ENCODE data around the gene RAMP1.
"Not testable (repeated sequence)": the region's sequence is repeated elsewhere in the genome, so short reads cannot be mapped to it uniquely, and the experiment has no call there.

The RAMP1 gene

DNA sequence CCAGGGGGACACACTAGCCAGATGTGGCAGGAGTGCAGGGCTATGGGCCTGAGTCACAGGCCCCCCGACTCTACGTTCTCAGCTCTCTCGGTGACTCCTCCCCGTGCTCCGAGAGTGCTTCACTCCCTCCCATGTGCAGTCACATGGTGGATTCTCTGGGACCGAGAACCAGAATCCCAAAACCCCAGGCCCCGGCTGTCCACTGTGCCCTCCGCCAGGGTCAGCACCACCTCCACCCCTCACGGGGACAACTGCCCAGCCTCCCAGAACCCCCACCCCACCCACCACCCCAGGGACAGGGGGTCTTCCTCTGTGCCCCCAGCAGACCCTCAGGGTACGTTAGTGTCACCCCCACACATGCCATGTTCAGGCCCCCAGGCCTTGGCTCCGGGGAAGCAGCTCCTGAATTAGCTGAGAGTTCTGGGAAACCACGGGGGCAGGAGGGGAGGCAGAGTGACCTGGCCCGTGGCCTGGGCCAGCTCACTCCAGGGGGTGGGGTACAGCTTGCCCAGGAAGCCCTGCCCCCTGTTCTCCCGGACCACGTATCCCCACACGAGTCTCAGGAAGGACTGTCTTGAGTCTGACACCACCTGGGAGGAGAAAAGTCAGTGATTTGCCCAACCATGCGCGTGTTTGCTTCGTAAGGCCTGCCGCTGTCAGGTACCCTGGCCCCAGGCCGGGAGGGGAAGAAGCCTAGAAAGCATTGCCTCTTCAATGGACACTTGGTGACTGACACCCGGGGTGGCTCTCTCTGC is 4.4 kb downstream of the RAMP1 start:
- DNase-seq: no peak

GRCh38 chr2:237864444-237864931 is 5.1 kb downstream of the RAMP1 start:
- DNase-seq: no peak

DNA sequence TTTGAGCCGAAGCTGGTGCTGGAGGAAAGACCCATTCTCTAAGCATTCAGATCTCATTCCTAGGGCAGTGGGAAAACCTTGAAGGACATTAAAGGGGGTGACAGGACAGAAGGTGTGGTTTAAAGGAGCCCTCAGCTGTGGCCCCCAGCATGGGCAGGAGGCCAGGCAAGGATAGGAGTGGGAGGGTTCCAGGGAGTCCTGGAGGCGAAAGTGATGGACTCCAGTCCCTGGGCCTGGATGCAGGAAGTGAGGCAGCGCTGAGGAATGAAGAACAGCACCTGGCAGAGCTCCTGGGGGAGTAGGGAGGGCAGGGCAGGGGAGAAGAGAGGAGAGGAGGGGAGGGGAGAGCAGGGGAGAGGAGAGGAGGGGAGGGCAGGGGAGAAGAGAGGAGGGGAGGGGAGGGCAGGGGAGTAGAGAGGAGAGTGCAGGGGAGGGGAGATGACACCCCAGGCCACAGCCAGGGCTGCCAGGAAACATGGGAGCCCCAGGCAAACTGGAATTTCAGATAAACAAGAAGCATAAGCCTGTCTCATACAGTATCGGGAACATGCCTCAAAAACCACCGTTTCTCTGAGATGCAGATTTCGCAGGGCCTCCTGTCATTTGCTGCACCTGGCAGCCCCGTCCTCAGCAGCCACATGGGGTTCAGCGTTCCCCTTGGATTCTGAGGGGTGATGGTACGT is 5.7 kb downstream of the RAMP1 start:
- no peak for DNase-seq

DNA sequence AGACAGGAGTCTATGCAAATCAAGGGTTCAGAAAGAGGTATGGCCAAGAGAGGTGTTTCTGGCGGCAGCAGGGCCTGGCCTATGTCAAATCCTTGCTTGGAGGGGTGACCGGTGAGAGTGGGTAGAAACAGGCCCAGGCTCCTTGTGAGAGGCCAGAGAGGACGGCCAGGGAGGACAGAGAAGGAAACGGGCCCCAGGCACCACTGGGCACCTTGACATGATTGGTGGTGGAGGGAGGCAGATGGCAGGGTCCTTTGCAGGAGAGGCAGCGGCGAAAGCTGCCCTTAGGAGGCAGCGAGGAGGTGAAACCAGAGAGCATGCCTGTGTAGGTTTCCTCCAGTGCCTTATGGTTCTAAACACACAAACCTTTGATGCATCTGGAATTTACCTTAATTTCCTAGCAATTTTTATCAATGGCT is 6.2 kb downstream of the RAMP1 start:
- DNase-seq: no peak

- DNase-seq: no peak
Measured at GRCh38 chr2:237866101-237866621, 6.7 kb downstream of the RAMP1 start.

DNA sequence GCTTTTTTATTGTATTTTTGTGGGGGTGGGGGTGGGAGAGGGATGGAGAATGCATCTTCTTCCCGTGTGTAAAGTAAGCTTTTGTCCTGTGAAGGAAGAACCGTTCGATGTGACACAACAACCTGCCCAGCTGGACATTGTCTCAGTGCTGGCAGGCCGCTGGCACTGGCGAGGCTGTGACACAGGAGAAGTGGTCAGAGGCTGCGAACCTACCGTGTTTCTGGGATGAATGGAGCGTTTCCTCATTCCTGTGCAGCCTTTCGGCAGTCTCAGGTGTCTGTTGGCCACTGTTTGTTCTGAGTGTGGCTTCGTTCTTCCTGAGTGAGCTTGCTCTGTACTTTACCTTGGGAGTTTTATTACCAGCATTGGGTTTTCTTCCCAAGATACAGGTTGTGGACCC is 8.0 kb downstream of the RAMP1 start:
- DNase-seq: no peak

- not testable (repeated sequence) for DNase-seq
Measured at GRCh38 chr2:237868074-237868473, 8.7 kb downstream of the RAMP1 start.

GRCh38 chr2:237868631-237869342 is 9.4 kb downstream of the RAMP1 start:
- no peak for DNase-seq

GRCh38 chr2:237869343-237870102 is 10.1 kb downstream of the RAMP1 start:
- no peak for DNase-seq

- no peak for DNase-seq
Measured at GRCh38 chr2:237870126-237870525, 10.7 kb downstream of the RAMP1 start.

DNA sequence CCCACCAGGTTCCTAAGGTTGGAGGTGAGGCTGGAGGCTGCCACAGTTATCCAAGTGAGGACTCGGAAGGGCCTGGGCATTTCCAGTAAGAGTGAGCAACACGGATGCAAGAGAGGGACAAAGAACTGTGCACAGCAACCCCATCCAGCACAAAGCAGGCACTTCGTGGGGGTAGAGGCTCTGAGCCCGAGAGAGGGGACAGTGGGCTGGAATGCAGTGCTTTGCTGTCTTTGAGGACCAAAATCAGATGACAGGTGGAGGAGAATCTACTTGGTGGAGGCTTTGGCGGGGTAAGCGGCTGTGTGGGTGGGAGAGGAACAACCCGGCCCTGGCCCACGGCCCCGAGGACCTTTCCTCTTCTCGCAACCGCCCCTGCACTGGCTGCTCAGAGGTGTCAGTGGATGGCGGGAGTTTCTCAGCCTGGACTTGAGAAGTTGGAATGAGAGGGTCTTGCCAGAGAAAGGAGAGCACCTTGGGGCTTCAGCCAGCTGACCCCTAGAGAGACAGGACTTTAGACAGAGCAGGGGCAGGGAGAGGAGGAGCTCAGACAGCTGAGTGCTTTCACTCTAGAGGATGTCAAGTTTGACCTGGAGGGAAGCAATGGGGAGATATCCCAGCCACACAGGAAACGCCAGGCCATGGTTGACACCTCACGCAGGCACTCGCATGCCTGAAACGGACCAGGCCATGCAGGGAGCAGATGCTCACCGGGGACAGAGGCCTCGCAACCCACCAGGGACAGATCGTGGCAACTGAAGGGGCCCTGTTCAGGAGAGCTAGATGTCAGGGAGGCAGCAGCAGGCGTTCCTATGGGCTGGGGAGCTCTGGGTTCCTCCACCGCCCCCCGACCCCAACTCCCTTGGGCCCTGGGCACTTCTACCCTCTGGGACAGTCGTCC is 11.6 kb downstream of the RAMP1 start:
- DNase-seq: no peak

GRCh38 chr2:237872178-237872887 is 12.9 kb downstream of the RAMP1 start:
- no peak for DNase-seq

DNA sequence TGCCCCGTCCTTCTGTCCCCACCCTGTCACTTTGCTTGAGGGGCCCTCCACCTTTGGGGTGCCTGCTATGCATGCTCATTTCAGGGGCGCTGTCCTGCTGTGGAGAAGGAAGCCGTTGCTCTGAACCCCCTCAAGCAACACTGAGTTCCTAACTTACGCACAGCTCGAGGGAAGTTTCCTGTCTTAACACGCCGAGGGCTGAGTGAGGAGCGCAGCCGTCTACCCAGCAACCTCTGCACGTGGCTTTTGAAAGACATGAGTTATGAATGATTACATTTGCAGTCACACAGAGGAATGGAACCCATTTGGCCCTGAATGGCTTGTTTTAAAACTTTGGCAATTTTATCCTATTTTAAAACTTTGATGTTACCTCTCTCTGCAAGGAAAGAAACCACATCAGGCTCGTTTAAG is 14.0 kb downstream of the RAMP1 start:
- DNase-seq: no peak

DNA sequence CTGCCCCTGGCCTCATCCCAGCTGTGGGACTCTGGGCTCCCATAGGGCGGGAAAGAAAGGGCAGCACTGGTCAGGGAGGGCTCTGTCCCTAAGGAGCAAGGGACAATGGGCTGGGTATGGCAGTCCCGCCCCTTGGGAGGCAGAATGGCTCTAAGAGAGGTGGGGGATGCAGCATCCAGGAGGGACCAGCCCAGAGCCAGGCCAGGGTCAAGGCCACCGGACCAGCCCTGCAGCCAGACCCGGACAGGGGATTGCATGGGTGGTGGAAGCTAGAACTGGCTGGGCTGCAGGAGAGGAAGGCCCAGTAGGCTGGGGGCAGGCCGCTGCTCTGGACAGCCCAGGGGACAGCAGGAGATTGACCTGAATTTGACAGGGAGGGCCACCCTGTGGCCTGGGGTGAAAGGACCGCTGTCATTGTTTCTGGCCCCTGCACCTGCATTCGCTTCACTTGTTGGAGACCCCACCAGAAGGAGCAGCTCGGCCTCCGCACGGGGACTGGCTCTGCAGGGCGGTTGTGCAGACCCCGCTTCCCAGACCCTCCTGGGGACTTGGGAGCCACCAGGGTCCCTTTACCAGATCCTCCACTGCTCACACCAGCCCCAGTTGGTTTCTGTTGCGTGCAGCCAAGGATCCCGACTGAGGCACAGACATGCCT is 14.6 kb downstream of the RAMP1 start:
- no peak for DNase-seq

DNA sequence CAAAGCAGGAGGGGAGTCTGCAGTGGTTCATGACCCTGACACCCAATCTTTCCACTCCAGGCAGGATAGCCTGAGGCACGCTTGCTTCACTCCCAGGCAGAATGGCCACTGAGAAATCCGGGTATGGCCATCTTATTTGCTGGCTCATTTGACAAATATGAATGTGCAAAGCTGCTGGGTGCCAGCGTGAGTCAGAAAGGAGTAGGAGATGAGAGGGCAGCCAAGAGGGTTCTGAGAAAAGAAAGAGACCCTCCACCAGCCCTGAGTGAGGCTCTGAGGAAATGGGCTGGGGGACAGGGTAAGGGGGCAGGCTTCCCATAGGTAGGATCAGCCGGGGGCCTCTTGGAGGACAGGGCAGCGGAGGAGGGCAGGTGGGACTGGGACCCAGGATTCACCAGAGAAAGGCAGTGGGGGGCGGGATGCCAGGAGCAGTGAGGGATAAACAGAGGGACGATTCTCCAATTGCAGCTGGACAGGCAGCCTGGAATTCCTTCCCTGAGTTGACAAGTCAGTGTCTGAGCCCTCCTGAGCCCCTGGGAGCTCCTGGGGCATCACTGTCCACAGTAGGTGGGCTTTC is 15.2 kb downstream of the RAMP1 start:
- no peak for DNase-seq

DNA sequence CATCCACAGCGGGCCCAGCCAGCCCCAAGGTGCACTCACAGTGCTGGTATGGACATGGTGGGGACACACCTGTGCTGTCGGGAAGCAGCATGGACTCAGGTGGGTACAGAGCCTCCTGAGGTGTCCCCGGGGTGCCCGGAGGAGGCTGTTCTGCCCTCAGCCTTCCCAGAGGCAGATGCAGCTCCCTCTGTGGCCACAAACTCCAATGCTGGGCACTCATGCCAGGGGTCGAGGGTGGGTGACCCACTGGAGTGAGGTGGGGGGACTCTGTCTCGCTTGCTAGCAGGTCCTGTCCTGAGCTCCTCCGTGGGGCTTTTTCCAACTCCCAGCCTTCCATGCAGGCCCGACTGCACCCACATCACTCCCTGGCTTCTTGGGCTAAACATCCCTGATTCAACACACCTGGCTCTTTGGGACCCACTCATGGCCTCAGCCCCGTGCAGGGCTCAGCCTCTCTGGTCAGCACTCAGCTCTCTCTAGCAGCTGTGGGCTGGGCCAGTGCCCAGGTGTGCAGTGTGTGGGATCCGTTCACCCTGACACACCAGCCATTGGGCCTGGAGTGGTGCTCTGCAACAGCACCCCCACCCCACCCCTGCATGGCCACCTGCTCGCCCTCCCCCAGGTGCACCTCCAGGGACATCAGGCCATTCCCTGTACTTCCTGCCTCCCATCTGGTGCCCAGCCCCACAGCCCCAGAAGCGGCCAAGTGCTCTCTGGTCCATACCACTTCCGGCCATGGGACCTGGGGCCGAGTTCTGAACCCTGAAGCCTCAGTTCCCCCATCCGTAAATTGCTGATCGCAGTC is 16.0 kb downstream of the RAMP1 start:
- no peak for DNase-seq

GRCh38 chr2:237876061-237876526 is 16.7 kb downstream of the RAMP1 start:
- DNase-seq: no peak

GRCh38 chr2:237876532-237876931 is 17.1 kb downstream of the RAMP1 start:
- DNase-seq: no peak

DNA sequence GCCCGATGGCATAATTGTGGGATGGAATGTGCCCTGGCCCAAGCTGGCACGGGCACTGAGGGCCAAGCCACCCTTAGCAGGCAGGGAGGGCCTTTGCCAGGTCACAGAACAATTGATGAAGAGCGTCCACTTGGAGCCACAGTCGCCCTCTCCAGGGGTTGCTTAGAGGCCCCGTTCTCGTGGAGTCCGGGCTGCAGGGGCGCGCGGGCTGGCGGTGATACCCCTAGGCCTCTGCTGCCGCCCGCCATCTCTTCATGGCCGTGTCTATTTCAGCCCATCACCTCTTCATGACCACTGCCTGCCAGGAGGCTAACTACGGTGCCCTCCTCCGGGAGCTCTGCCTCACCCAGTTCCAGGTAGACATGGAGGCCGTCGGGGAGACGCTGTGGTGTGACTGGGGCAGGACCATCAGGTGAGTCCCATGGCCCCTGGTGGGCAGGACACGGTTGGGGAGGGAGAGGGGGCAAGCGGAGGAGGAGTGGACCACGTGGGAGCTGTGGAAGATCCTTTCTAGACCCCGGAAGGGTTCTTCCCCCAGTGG is 17.6 kb downstream of the RAMP1 start:
- no peak for DNase-seq

Measured in AML-193 (cell line).